ENCODE results near the gene C16orf78.

DNA sequence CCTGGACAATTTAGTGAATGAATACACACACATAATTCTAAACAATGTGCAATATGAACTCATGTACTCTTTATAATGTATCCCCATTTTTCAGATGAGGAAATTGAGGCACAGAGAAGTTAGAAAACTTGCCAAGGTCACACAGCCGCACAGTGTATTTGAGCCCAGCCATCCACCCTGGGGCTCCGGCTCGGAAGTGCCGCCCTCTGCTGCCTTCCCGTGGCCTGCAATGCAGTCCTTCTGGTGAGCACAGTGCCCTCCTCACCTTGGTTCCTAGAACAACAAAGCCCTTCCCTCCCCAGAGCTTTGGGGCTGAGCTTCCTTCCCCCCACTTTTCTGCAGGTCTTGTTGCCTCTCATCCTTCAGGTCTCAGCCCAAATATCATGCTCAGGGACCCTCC, 63.7 kb downstream of the C16orf78 start:
- no peak for TF ChIP-seq CTCF (conservative IDR thresholded peaks at IDR 0.05; ENCODE audit: low read depth, low read length)
- no peak for TF ChIP-seq EZH2 (IDR thresholded peaks at IDR 0.05; ENCODE audit: borderline replicate concordance, low read depth, low read length, poor library complexity, severe bottlenecking)

All from A673 (cell line).